ENCODE measurements around the gene ABHD17A.
"Not testable (repeated sequence)": the region's sequence is repeated elsewhere in the genome, so short reads cannot be mapped to it uniquely, and the experiment has no call there.

The ABHD17A gene

DNA sequence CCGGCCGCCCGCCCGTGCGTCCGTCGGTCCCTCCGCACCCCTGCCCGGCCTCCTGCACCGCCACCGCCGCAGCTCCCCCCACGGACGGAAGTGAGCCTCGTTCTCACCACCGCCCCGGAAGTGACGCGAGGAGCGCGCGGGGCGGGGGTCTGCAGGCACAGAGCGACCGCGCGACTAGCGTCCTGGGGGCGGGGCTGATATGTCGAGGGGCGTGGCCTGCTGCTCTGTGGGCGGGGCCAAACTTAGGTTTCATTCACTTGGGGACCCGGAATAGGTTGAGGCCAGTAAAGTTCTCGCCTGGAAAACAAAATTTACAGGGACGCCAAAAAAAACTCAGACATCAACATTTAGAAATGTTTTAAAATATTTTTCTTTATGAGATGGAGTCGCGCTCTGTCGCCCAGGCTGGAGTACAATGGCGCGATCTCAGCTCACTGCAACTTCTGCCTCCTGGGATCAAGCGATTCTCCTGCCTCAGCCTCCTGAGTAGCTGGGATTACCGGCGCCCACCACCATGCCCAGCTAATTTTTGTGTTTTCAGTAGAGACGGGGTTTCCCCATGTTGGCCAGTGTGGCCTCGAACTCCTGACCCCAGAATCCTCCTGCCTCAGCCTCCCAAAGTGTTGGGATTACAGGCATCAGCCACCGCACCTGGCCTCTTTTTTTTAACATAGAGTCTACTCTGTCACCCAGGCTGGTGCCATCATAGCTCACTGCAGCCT is at the start of gene ABHD17A:
ABHD17A (minus strand) TSS at position 99 of the 722 bp plus-strand sequence. CDS start 3,930 bp downstream, outside the sequence.
- peak; percentile 64; the same call in 2 of the 3 replicates for ATAC-seq (ENCODE audit: low read depth)
- not testable (repeated sequence) for H3K4me1 ChIP-seq (ENCODE audit: insufficient read depth, poor library complexity, severe bottlenecking); H3K36me3 ChIP-seq (ENCODE audit: low read depth); H3K9me3 ChIP-seq (ENCODE audit: severe bottlenecking); H3K27me3 ChIP-seq (ENCODE audit: insufficient read depth, poor library complexity, severe bottlenecking)
- H3K4me3 ChIP-seq (ENCODE audit: severe bottlenecking) = peak within 1 kb of the TSS; percentile 58
- peak within 1 kb of the TSS; percentile 56 for H3K27ac ChIP-seq (ENCODE audit: poor library complexity, severe bottlenecking)
- DNase-seq (ENCODE audit: low spot score) = peak; percentile 85

DNA sequence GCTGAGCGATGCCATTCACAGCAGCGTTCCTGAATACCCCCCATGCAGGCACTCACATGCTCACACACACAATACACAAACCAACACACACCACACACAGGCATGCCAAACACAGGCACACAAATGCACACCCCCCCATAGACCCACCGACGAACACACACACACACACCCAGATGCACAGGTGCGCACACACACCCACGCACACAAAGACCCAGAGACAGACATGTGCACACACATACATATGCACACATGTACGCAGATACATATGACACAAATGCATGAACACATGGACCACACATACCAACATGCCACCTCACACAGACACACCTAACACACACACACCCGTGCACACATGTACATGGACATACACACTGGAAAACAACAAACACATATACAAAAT is 48.6 kb upstream of the ABHD17A start:
- Histone ChIP-seq H3K9me3 (ENCODE audit: severe bottlenecking) (peaks cover 3% of the 10 kb centered on the region), H3K27ac (ENCODE audit: poor library complexity, severe bottlenecking) (no peak overlapping the region), H3K36me3 (ENCODE audit: low read depth) (no peaks in the 10 kb centered on the region), H3K4me1 (ENCODE audit: insufficient read depth, poor library complexity, severe bottlenecking) (no peaks in the 10 kb centered on the region), H3K27me3 (ENCODE audit: insufficient read depth, poor library complexity, severe bottlenecking) (no peaks in the 10 kb centered on the region), H3K4me3 (ENCODE audit: severe bottlenecking) (no peak overlapping the region)
- TF ChIP-seq, protein P1, sequence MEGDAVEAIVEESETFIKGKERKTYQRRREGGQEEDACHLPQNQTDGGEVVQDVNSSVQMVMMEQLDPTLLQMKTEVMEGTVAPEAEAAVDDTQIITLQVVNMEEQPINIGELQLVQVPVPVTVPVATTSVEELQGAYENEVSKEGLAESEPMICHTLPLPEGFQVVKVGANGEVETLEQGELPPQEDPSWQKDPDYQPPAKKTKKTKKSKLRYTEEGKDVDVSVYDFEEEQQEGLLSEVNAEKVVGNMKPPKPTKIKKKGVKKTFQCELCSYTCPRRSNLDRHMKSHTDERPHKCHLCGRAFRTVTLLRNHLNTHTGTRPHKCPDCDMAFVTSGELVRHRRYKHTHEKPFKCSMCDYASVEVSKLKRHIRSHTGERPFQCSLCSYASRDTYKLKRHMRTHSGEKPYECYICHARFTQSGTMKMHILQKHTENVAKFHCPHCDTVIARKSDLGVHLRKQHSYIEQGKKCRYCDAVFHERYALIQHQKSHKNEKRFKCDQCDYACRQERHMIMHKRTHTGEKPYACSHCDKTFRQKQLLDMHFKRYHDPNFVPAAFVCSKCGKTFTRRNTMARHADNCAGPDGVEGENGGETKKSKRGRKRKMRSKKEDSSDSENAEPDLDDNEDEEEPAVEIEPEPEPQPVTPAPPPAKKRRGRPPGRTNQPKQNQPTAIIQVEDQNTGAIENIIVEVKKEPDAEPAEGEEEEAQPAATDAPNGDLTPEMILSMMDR (IDR thresholded peaks at IDR 0.05; ENCODE audit: poor library complexity, severe bottlenecking) = no peak
- DNase-seq (ENCODE audit: low spot score) (no peak), ATAC-seq (ENCODE audit: low read depth) (no peak)

DNA sequence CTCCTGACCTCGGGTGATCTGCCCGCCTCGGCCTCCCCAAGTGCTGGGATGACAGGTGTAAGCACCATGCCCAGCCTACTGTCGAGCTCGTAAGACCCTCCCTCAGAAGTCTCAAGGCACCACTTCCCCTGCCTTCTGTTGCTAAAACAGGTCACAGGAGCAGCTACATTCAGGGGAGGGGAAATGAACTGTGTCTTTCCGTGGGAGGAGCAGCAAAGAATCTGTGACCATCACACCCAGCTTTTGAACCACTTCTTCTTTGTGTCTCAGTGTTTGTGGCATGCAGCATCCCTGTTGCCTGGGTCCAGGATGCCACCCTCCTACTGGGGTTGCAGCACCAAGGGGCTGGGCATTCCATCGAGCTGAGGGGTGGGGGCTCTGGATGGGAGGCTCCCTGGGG is 47.9 kb upstream of the ABHD17A start:
- Histone ChIP-seq H3K27ac (ENCODE audit: poor library complexity, severe bottlenecking) (no peak overlapping the region), H3K27me3 (ENCODE audit: insufficient read depth, poor library complexity, severe bottlenecking) (no peaks in the 10 kb centered on the region), H3K4me3 (ENCODE audit: severe bottlenecking) (no peak overlapping the region), H3K36me3 (ENCODE audit: low read depth) (no peaks in the 10 kb centered on the region), H3K9me3 (ENCODE audit: severe bottlenecking) (peaks cover 3% of the 10 kb centered on the region), H3K4me1 (ENCODE audit: insufficient read depth, poor library complexity, severe bottlenecking) (no peaks in the 10 kb centered on the region)
- no peak for DNase-seq (ENCODE audit: low spot score)
- ATAC-seq (ENCODE audit: low read depth) = no peak
- TF ChIP-seq, protein P1 (IDR thresholded peaks at IDR 0.05; ENCODE audit: poor library complexity, severe bottlenecking) = no peak

DNA sequence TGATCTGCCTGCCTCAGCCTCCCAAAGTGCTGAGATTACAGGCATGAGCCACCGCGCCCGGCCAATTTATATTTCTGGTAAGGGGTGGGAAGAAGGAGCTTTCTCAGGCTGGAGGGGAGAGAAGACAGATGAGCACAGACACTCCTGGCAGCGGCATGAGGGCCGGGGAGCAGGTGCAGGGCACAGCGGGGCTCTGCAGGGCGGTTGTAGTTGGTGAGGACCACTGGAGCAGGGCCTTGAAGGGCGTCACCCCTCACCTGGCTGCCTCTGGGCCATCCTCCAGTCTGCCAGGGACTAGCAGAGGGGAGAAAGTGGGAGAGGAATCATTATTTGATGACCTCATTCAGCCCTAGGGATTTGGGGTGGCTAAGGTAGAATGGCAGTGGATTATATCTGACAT is 47.1 kb upstream of the ABHD17A start:
- TF ChIP-seq, protein P1 (IDR thresholded peaks at IDR 0.05; ENCODE audit: poor library complexity, severe bottlenecking) = no peak

DNA sequence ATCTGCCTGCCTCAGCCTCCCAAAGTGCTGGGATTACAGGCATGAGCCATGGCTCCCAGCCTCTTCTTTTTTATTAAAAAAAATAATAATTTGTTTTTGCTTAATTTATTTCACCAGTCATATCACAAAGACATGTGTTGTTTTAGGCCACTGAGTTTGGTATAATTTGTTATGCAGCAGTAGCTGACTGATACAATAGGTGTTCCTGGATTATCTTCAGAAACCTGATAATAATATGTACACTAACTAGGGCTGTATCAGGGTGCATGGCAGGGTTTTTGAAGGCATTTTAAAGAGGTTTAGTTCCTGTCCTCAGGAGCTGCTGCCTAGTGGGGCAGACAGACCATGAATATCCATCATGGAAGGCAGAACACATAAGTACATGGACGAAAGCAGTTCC is 46.1 kb upstream of the ABHD17A start:
- DNase-seq (ENCODE audit: low spot score) (no peak), ATAC-seq (ENCODE audit: low read depth) (no peak)
- H3K9me3 ChIP-seq (ENCODE audit: severe bottlenecking) = peaks cover 3% of the 10 kb centered on the region
- no peaks in the 10 kb centered on the region for H3K4me1 ChIP-seq (ENCODE audit: insufficient read depth, poor library complexity, severe bottlenecking)
- TF ChIP-seq, protein P1 (IDR thresholded peaks at IDR 0.05; ENCODE audit: poor library complexity, severe bottlenecking) = no peak
- no peaks in the 10 kb centered on the region for H3K36me3 ChIP-seq (ENCODE audit: low read depth)
- no peaks in the 10 kb centered on the region for H3K27me3 ChIP-seq (ENCODE audit: insufficient read depth, poor library complexity, severe bottlenecking)
- H3K27ac ChIP-seq (ENCODE audit: poor library complexity, severe bottlenecking) = no peak overlapping the region
- H3K4me3 ChIP-seq (ENCODE audit: severe bottlenecking) = no peak overlapping the region

More for the DNA sequence above, 47.1 kb upstream of the ABHD17A start:
- ATAC-seq (ENCODE audit: low read depth) (no peak), DNase-seq (ENCODE audit: low spot score) (no peak)
- Histone ChIP-seq H3K27me3 (ENCODE audit: insufficient read depth, poor library complexity, severe bottlenecking) (no peaks in the 10 kb centered on the region), H3K4me3 (ENCODE audit: severe bottlenecking) (no peak overlapping the region), H3K27ac (ENCODE audit: poor library complexity, severe bottlenecking) (no peak overlapping the region), H3K36me3 (ENCODE audit: low read depth) (no peaks in the 10 kb centered on the region), H3K9me3 (ENCODE audit: severe bottlenecking) (peaks cover 3% of the 10 kb centered on the region), H3K4me1 (ENCODE audit: insufficient read depth, poor library complexity, severe bottlenecking) (no peaks in the 10 kb centered on the region)
